ENCODE data around the gene CDC45. TPM values are rescaled to one million over a fixed set of nuclear protein-coding genes. Genes with fewer than 3 reads are reported as not detected.

Gene CDC45
- total RNA-seq, 2 experiments from 2014 or later: 109 to 111 TPM

DNA sequence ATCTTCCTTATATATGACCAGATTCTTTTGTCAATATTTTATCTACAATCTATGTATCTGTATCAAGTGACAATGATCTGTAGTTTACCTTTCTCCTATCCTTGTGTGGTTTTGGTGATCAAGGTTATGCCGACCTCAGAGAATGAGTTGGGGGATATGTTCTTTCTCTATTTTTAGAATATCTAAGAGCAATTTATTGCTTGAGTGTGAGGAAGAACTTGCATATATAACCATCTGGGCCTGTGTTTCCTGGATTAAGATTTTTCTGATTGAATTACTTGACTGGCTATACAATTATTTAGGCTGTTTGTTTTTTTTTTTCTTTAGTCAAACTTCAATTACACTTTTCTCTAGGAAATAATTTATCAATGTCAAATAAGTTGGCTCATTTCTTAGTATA is 18.2 kb upstream of the CDC45 start:
- no peak overlapping the region for H3K27ac Mint-ChIP-seq
- no peaks in the 10 kb centered on the region for H3K27me3 Mint-ChIP-seq
- ChIA-PET CTCF (interaction anchor here (1.8 kb wide), 1 partner anchor 10 kb away, joined by 4 read pairs; no protein-coding TSS in a partner anchor), POLR2A (no interaction called here)
- peaks cover 25% of the 10 kb centered on the region for H3K36me3 Mint-ChIP-seq (ENCODE audit: low read depth)
- H3K4me1 Mint-ChIP-seq (ENCODE audit: low read depth): no peaks in the 10 kb centered on the region
- no peaks in the 10 kb centered on the region for H3K9me3 Mint-ChIP-seq
- TF ChIP-seq, protein P1, sequence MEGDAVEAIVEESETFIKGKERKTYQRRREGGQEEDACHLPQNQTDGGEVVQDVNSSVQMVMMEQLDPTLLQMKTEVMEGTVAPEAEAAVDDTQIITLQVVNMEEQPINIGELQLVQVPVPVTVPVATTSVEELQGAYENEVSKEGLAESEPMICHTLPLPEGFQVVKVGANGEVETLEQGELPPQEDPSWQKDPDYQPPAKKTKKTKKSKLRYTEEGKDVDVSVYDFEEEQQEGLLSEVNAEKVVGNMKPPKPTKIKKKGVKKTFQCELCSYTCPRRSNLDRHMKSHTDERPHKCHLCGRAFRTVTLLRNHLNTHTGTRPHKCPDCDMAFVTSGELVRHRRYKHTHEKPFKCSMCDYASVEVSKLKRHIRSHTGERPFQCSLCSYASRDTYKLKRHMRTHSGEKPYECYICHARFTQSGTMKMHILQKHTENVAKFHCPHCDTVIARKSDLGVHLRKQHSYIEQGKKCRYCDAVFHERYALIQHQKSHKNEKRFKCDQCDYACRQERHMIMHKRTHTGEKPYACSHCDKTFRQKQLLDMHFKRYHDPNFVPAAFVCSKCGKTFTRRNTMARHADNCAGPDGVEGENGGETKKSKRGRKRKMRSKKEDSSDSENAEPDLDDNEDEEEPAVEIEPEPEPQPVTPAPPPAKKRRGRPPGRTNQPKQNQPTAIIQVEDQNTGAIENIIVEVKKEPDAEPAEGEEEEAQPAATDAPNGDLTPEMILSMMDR (IDR thresholded peaks at IDR 0.05): no peak
- ATAC-seq (no peak), DNase-seq (no peak)
- intact Hi-C loops (cut with micrococcal nuclease): no loop called here
- H3K4me3 Mint-ChIP-seq: no peak overlapping the region

DNA sequence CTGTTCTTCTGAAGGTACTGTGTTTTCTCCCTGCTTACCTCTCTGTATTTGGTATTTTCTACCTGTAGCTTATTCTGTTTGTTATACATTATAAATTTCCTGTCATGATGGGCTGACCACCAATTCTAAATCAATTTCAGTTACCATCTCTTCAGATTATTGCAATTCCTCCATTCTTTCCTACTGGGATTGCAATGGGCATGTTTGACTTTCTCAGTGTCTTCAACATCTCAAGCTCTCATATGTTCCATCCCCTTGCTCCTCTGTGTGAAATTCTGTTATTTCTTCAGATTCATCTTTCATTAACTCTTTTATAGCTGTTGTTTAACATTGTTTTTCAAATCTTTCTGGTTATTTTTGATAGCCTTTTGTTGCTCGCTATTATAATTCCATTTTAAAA is 16.7 kb upstream of the CDC45 start:
- Mint-ChIP-seq H3K27me3 (no peaks in the 10 kb centered on the region), H3K4me1 (ENCODE audit: low read depth) (no peaks in the 10 kb centered on the region), H3K4me3 (no peak overlapping the region), H3K9me3 (no peaks in the 10 kb centered on the region), H3K27ac (no peak overlapping the region), H3K36me3 (ENCODE audit: low read depth) (peaks cover 25% of the 10 kb centered on the region)
- intact Hi-C loops (cut with micrococcal nuclease): no loop called here
- no peak for ATAC-seq
- TF ChIP-seq, protein P1 (IDR thresholded peaks at IDR 0.05): no peak
- DNase-seq: no peak
- POLR2A ChIA-PET: interaction anchor here (0.6 to 2.0 kb wide), 2 partner anchors 8 to 372 kb away, joined by 3 to 4 read pairs; no protein-coding TSS in a partner anchor
- CTCF ChIA-PET: interaction anchor here (1.8 kb wide), 2 partner anchors 12 to 167 kb away, joined by 4 to 5 read pairs; no protein-coding TSS in a partner anchor

DNA sequence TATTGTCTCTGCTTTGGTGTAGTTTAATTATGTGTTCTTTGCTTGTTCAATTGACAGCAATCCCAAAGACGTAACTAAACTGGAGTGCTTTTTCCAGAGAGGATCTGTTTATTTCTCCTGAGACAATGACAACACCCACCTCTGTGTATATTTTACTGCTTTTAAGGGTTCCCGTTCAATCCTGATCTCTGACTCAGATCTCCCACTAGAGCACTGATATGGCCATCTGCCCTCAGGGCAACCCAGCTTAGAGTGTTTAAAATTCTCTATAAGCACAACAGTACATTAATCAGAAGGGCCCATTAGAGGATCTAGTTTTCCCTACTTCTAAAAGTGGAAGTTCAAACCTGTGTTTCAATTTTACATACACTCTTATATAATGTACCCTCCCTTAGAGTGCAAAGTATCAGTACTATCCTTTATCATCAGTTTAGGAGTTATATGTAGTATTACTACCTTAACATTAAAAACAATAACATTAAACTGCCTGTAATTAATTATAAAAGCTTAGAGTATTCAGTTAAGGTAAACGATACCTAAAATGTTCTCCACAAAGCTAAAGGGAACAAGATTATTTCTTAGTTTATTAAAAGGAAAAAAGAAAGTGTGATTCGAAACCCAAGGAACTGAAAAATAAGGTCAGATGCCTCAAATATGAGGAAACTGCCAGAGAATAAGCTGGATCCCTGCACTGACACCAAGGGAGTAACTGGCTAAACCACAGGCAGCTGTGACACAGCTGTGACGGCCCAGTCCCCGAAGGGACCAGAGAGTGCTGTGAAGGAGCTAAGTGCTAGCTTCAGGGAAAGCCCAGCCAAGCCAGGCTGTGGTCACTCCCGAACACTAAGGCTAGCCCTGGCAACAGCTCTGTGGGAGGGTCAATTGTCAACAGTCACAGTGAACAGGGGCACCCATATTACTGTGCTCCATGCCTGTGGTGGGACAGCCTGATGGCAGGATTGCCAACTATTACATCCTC is 15.9 kb upstream of the CDC45 start:
- CTCF ChIA-PET: interaction anchor here (1.5 to 1.8 kb wide), 2 partner anchors 11 to 166 kb away, joined by 4 to 5 read pairs; no protein-coding TSS in a partner anchor

DNA sequence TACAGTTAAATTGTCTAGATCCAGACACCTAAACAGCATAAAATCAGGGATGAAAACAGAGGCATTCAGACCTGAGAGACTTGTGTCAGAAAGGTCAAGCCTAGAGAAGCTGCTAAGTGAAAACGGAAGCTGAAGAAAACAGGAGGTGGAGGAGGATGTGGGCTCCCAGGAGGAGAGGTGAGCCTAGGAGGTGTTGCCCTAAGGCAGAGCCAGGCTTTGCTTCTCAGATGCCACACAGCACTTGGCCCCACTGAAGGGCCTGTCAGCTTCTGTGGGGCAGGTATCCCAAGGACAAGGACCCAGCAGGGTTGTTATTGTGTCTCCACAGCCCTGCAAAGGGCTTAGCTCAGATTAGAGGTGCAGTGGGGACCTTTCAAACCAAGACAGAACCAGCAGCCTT is 15.2 kb upstream of the CDC45 start:
- Mint-ChIP-seq H3K9me3 (no peaks in the 10 kb centered on the region), H3K27ac (no peak overlapping the region), H3K4me1 (ENCODE audit: low read depth) (no peaks in the 10 kb centered on the region), H3K36me3 (ENCODE audit: low read depth) (peaks cover 29% of the 10 kb centered on the region), H3K4me3 (no peak overlapping the region), H3K27me3 (no peaks in the 10 kb centered on the region)
- ChIA-PET POLR2A (interaction anchor here (0.6 to 2.0 kb wide), 3 partner anchors 9 to 173 kb away, joined by 3 to 4 read pairs (median 4); partner anchors contain the start of gene CLTCL1), CTCF (interaction anchor here (1.5 to 1.8 kb wide), 2 partner anchors 10 to 165 kb away, joined by 4 to 5 read pairs; no protein-coding TSS in a partner anchor)
- no peak for ATAC-seq
- no peak for DNase-seq
- TF ChIP-seq, protein P1 (IDR thresholded peaks at IDR 0.05): no peak
- intact Hi-C loops (cut with micrococcal nuclease): no loop called here

More for the DNA sequence above, 15.9 kb upstream of the CDC45 start:
- no peaks in the 10 kb centered on the region for H3K27me3 Mint-ChIP-seq
- no peaks in the 10 kb centered on the region for H3K4me1 Mint-ChIP-seq (ENCODE audit: low read depth)
- intact Hi-C loops (cut with micrococcal nuclease): no loop called here
- no peak overlapping the region for H3K27ac Mint-ChIP-seq
- TF ChIP-seq, protein P1 (IDR thresholded peaks at IDR 0.05): no peak
- H3K9me3 Mint-ChIP-seq: no peaks in the 10 kb centered on the region
- H3K36me3 Mint-ChIP-seq (ENCODE audit: low read depth): peaks cover 27% of the 10 kb centered on the region
- H3K4me3 Mint-ChIP-seq: no peak overlapping the region
- DNase-seq (no peak), ATAC-seq (no peak)
- POLR2A ChIA-PET: interaction anchor here (1.5 to 2.0 kb wide), 2 partner anchors 9 to 13 kb away, joined by 4 read pairs; no protein-coding TSS in a partner anchor
